Measurements from ENCODE around the gene FCER1G.
"Not testable (repeated sequence)": the region's sequence is repeated elsewhere in the genome, so short reads cannot be mapped to it uniquely, and the experiment has no call there.

Gene FCER1G

DNA sequence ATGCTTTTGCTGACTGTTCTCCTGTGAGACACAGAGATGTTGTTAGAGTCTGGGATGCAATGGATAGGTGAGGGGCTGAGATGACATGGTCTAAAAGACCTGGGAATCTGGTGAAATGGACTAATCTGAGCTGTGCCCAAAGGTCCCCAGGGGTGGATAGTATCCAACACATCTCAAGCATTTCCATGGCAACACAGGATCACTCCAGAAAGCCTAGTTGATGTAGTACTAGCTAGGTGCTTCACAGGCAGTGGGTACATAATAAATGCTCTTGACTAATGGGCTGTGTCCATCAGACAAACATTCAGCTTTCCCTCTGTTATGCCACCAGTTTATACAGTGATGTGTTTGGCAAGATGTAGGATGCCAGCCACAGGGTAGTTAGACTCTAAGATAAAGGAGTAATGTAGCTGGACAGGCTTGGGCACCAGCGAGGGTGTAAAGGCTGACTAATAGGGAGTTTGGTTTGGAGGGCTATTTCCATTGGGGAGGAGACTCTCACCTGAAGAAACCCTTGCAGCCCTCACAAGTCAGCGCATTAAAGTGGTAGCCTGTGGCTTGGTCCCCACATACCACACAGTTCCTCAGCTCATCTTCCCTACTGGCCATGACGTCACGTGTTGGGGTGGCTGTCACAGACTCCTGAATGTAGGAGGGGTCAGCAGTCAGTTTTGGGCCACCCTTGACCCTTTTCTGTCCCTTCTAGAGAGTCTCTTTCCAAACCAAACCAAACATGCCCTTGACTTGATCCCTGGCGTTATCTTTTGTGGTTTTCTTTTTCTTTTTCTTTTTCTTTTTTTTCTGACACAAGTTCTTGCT is 21.1 kb downstream of the FCER1G start:
- no peak for DNase-seq

DNA sequence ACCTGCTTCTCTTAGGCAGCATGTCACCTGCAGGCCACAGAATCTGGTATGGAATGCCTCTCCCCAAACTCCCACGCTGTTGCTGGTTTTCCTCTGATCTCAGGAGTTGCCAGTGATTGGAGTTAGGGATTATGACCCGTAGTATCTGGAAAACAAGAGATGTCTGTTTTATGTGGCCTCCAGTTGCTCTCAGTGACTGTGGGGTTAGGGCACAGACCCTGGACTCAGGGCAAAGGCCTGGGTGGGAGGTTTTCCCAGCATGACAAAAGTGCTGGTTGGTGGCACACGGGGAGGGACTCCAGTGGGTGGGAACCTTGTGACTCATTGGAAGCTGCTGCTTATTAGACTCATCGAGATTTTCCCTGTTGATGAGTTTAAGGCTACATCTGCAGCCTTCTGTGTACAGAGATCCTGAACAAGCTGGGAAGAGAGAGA is 23.0 kb downstream of the FCER1G start, which contains the start of gene NR1I3:
Gene NR1I3, minus strand, starts transcription at position 165 of the 435 bp plus-strand sequence. CDS start 1,638 bp downstream, outside the sequence.
- no peak for DNase-seq

DNA sequence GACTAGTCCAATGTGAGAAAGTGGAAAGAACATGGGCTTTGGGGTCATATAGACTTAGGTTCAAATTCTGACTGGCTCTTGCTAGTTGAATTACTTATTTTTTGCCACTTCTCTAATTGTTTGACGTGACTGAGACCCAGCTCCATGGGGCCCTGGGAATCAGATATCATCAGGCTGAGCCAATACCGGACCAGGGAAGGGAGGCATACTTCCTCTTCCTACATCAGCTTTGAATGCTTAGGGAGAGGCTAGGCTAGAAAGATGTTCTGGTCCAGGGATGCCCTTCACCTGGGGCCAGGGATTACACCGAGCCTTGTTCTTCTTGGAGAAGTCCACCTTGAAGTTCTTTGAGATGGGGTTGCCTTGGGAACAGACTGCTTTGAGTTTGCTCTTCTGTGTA is 26.6 kb downstream of the FCER1G start:
- DNase-seq: no peak

DNA sequence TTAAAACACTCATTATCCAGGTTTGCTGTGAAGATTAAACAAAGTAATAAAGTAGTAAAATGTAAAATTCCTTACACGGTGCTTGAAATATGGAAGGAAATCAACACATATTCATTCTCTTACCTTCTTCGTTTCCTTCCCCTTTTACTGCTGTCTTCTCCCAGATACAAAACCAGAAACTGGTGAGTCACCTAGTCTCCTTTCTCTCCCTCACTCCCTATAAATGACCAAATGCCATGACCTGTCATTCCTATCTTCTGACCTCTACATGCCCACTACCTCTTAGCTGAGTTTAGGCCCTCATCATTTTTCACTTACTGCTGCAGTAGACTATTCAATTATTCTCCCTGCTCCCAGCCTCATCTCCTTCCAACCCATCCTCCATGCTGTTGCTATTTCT is 27.2 kb downstream of the FCER1G start:
- DNase-seq: no peak

DNA sequence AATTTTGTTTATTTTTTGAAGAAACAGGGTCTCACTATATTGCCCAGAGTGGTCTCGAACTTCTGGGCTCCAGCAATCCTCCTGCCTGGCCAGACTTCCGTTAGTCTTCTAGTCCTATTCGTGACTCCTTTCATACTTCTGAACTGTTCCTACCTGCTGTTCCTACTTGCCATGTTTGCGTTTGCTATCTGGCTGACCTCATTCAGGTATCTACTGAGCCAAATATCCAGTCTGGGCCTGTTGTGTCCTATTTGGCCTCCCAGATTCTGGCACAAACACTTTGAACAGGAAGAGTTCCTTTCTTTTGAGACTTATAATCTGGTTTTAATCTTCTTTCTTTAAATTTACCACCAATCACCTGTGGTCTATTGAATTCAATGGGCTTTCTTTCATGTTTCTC is 29.8 kb downstream of the FCER1G start:
- DNase-seq: no peak

DNA sequence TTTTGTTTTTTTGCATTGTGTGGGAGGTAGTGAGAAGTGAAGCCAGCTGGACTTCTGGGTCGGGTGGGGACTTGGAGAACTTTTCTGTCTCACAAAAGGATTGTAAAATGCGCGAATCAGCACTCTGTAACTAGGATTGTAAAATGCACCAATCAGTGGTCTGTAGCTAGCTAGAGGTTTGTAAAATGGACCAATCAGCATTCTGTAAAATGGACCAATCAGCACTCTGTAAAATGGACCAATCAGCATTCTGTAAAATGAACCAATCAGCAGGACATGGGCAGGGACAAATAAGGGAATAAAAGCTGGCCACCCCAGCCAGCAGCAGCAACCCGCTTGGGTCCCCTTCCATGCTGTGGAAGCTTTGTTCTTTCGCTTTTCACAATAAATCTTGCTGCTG is 35.0 kb downstream of the FCER1G start:
- not testable (repeated sequence) for DNase-seq

DNA sequence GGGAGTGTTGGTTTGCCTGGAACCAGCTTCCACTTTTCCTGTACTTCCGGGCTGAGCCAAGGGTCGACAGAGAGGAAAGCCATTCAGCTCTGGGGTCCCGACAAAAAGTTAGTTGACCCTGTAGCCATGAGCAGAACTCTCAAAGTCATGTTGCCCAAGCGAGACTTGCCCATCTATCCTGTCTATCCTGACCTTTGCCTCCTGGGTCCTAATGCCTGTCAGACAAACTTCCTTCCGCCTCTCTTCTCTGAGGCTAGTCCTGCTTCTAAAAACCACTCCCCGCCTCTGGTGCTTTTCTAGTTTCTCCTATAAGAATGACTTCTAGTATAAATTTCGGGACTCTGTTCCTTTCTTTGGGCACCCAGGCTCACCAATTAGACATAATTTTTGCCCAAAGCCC is 35.7 kb downstream of the FCER1G start:
- no peak for DNase-seq

DNA sequence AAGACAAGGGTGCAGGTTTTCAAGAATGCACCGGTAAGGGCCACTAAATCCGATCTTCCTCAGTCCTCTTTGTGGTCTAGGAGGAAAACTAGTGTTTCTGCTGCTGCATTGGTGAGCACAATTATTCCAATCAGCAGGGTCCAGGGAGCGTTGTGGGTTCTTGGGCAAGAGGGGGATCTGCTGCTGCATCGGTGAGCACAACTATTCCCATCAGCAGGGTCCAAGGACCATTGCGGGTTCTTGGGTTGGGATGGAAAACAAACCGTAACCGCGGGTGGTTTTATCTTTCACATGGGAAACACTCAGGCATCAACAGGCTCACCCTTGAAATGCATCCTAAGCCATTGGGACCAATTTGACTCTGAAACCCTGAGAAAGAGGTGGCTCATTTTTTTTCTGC is 36.5 kb downstream of the FCER1G start:
- DNase-seq: no peak

DNA sequence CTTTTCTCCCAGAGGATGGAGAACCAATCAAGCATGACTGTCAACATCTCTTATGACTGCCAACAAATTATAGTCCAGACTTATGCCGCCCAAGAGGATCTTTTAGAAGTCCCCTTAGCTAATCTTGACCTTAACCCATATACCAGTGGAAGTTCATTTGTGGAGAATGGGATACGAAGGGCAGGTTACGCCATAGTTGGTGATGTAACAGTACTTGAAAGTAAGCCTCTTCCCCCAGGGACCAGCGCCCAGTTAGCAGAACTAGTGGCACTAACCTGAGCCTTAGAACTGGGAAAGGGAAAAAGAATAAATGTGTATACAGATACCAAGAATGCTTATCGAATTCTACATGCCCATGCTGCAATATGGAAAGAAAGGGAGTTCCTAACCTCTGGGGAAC is 40.2 kb downstream of the FCER1G start:
- not testable (repeated sequence) for DNase-seq

DNA sequence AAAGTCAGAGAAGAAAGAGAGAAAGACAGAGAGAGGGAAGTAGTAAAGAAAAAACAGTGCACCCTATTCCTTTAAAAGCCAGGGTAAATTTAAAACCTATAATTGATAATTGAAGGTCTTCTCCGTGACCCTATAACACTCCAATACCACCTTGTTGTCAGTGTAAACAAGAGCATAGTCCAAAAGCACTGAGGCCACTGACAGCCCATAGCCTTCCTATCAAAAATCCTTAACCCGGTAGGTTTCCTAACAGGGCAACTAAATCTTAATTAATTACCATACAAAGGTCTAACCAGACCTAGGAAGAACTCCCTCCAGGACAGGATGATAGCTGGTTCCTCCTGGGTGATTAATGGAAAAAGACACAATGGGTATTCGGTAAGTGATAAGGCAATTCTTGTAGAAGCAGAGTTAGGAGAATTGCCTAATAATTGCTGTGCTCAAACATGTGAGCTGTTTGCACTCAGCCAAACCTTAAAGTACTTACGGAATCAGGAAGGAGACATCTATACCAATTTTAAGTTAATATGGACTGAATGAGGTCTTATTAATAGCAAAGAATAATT is 40.9 kb downstream of the FCER1G start:
- not testable (repeated sequence) for DNase-seq

DNA sequence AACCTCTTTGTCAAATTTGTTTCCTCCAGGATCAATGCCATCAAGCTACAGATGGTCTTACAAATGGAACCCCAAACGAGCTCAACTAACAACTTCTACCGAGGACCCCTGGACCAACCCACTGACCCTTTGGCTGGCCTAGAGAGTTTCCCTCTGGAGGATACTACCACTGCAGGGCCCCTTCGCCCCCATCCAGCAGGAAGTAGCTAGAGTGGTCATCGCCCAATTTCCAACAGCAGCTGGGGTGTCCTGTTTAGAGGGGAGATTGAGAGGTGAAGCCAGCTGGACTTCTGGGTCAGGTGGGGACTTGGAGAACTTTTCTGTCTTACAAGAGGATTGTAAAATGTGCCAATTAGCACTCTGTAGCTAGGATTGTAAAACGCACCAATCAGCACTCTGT is 42.0 kb downstream of the FCER1G start:
- not testable (repeated sequence) for DNase-seq

DNA sequence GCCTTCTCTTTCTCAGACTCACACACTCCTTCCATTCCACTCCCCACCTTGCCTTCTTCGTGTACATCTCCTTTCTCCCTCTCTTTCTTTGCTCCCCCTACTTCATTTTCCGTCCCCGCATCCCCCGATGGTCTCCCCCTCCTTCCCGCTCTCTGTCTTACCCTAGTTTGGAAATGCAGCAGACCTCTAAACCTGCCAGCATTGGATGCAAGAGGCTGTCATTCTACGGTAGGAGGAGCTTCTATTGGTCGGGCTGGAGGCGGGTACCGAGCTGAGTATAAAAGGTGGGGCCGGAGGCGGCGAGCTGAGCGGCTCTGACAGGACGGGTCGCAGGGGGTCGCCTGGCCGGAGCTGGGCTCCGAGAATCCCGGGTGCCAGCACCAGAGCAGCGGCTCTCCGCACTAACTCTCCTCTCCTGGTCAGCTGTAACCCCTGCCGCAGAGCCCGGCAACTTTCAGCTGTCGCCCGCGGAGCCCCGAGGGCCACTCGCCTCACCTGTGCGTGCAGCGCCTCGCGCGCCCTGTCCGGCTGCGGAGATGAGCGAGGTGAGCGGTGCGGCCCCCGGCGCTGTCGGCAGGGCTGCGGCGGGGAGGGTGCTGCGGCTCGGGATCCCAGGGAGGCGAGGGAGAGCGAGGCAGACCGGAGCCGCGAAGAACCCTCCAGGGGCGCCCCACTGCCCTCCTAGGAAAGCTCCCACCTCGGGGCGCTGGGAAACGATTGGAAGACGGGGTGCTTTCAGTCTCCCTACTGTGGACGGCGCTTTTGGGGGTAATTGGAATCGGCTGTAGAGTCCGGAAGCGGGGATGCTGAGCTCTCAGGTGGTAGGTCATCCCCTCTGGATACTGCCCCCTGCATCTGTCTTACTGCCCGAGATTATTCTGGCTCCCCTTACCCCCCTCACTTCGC is 43.6 kb downstream of the FCER1G start, which contains the start of gene PCP4L1:
Gene PCP4L1, plus strand, starts transcription at position 307 of the 906 bp plus-strand sequence. Its CDS starts 230 bp downstream, at position 537.
- DNase-seq: peak; percentile 44

DNA sequence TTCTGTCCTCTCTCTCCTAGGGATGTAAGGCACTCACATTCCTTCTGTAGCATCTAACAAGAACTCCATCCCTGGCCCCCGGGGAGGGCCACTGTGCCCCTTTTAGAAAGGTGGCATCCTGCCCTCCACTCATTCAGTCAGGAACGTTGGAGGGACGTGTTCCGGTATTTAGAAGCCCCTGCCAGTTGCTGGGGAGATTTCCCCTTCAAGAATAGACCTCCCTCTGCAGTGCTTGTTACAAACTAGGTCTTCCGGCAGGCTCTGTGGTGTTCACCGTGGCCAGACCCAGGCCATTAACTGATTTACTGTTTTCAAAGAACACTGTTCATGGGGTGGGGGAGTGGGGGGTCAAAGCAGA is 44.2 kb downstream of the FCER1G start:
- DNase-seq: no peak

DNA sequence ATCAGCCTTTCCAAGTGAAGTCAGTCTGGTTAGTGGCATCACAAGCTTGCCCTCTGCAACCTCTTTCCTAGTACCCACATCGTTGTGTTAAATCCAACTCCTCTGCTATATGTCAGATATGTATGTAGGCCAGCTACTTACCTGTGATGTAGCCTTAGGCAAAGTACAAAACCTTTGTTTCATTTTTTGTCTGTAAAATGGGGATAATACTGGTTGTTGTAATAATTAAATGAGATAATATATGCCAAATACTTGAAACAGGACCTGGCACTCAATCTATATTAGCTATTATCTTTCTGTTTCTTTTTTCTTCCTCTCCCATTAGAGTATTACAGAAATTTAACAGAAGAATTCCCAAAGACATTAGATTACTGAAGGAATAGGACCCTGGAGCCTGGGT is 44.7 kb downstream of the FCER1G start:
- DNase-seq: no peak

DNA sequence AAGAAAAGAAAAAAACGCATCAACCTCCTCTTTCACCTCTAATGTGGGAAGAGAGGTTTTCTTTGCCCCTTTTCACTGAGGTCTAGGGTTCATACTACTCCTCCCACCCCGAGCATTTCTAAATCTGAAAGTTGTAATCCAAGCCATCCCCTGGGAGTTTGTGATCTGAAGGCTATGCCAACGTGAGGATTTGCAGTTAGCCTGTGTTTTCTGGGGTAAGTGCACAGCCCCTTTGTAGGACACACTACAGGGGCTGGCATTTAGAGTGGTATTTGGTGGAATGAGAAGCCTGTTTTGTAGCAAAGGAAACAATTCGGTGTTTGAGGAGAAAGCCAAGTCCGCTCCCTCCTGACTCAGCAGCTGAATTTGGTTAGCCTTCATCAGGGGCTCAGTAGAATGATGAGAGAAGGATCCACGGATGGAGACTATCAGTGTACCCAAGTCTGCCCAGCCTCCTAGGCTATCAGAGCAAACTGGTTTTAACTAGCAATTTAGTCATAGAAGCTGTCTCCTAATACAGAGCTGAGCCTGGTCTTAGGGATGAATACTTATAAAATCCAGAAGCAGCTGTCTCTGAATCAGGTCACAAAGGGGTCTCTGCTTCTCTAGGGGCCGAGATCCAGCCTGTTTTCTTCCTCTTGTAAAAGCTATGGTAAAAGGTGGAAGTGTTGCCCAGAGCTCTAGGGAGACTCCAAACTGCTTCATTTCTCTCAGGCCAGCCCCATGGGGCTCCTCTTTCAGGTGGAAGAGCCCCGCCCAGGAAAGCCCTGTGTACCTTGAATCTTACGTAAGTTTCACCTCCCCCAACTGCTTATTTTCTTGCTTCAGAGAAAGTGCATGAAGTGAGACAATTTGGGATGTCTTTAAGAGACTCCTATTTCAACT is 45.5 kb downstream of the FCER1G start:
- no peak for DNase-seq

DNA sequence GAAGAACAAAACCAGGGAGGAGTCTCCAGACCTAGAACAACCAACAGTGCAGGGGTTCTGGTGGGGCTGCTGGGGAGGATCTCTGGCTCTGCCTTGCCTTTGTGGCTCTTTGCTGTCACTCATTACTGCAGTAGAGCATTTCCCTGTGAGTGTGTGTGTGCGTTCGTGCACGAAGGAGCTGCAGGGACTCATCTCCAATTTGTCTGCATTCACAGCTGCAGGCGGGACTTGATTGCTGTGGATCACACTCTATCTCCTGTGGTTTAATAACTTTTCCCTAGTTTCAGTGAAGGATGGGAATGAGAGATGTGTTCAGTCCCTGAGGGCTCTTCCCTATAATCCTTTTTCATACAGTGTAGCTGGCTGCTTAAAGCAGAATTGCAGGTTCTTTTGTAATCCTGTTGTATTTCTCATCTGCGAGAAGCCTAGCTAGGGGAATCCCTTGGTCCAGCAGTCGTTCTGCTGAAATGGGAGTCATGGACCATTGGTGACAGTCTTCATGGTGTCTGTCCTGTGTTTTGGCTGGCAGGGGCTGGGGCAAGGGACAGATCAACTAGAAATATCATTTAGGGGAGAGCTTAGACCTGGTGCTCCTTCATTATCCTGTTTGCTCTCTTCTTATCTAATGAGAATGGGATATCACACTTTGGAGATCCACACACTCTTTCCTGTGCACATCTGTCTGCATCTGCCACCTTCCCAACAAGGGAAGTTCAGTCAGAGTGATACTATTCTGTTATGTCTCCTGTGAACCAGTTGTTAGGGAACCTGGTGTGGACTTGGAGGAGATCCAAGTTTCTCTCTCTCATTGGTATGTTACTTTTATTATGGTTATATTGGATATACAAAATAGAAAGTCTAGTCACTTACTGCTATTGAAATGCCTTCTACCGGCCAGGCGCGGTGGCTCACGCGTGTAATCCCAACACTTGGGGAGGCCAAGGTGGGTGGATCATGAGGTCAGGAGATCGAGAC is 46.5 kb downstream of the FCER1G start:
- no peak for DNase-seq

DNA sequence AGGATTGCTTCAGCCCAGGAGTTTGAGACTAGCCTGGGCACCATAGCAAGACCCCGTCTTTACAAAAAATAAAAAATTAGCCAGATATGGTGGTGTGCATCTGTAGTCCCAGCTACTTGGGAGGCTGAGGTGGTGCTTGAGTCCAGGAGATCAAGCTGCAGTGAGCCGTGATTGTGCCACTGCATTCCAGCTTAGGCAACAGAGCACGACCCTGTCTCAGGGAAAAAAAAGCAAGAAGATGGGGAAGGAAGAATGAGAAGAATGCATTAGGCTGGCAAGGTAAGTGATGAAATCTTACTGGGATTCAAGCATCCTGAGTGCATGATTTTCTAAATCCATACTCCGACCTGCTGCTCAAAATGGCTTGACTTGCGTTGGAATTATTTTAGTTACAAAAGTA is 50.2 kb downstream of the FCER1G start:
- no peak for DNase-seq

DNA sequence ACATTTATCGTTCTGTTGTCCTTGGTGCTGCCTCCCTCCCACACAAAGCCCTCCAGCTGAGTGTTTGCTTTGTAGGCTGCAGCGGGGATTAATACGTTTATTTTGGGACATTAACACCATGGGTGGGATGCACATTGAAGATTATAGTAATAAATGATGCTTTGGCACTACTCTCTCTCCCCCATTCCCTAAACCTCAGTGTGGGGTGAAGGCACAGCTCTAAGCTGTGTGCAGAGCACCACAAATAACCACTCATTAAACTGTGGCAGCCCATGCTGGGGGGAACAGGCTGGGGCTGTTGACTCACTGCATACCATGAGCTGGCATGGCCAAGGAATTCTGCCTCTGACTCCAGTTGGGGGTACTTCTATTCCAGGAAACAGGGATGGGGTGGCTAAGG is 51.1 kb downstream of the FCER1G start:
- DNase-seq: no peak

DNA sequence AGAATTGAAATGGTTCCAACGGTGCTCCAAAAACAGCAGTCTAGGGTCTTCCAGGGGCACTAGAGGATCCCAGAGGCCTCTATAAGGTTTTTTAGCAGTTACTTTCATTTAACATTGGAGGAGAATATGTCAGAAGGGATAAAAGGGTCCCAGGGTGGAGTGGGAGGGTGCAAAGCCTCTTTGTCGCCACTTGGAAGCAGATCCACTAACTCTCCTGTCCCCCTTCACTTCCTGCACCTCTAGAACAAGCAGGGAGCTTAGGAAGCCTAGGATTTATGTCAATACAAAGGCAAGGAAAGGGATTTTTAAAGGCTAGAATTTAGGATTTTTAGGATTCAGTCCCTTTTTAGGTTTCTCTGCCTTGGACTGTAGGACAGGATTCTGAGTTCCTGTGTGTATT is 51.7 kb downstream of the FCER1G start:
- no peak for DNase-seq

DNA sequence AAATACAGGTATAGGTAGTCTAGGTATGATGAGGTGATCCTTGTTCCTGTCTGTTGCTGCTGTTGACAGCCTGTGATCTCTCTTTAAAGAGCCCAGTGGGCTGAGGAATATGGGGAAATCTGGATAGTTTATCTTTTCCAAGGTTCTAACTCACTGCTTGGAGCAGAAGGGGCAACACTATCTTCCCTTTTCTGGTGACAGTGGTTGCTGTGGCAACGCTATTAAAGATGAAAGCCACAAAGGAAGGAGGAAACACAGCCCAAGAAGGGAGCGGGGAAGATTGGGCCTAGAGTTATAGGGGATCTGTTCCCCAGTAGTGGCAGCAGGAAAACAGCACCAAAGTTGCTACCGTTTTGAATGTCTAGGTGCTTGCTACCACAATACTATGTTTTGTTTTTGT is 52.2 kb downstream of the FCER1G start:
- DNase-seq: no peak
